ENCODE results near the gene PIGT.

Gene PIGT

GRCh38 chr20:45408646-45409213 is 7.2 kb upstream of the PIGT start:
- peak; percentile 34 for DNase-seq (ENCODE audit: low spot score)
- TF ChIP-seq, protein P1, sequence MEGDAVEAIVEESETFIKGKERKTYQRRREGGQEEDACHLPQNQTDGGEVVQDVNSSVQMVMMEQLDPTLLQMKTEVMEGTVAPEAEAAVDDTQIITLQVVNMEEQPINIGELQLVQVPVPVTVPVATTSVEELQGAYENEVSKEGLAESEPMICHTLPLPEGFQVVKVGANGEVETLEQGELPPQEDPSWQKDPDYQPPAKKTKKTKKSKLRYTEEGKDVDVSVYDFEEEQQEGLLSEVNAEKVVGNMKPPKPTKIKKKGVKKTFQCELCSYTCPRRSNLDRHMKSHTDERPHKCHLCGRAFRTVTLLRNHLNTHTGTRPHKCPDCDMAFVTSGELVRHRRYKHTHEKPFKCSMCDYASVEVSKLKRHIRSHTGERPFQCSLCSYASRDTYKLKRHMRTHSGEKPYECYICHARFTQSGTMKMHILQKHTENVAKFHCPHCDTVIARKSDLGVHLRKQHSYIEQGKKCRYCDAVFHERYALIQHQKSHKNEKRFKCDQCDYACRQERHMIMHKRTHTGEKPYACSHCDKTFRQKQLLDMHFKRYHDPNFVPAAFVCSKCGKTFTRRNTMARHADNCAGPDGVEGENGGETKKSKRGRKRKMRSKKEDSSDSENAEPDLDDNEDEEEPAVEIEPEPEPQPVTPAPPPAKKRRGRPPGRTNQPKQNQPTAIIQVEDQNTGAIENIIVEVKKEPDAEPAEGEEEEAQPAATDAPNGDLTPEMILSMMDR (IDR thresholded peaks at IDR 0.05; ENCODE audit: extremely low read depth, missing control alignments), result no peak

DNA sequence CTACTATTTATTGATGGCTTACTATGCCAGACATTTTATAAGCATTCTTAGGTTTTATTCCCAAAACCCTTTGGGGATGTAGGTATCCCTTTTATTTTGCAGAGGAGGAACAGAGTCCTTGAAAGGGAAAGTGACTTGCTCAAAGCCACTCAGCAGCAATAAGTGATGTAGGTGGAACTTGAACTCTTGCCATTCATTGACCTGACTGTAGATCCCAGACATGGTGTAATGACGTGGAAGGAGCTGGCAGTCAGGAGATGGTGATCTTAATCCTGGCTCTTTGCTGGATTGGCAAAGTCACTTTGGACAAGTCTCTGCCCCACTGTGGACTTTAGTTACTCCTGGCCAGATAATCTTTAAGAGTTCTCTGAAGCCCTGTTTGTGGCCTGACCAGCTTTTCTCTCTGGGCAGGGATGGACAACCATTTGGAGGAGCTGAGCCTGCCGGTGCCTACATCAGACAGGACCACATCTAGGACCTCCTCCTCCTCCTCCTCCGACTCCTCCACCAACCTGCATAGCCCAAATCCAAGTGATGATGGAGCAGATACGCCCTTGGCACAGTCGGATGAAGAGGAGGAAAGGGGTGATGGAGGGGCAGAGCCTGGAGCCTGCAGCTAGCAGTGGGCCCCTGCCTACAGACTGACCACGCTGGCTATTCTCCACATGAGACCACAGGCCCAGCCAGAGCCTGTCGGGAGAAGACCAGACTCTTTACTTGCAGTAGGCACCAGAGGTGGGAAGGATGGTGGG is 6.2 kb upstream of the PIGT start:
- TF ChIP-seq, protein P1 (IDR thresholded peaks at IDR 0.05; ENCODE audit: extremely low read depth, missing control alignments), result no peak
- no peak for DNase-seq (ENCODE audit: low spot score)

DNA sequence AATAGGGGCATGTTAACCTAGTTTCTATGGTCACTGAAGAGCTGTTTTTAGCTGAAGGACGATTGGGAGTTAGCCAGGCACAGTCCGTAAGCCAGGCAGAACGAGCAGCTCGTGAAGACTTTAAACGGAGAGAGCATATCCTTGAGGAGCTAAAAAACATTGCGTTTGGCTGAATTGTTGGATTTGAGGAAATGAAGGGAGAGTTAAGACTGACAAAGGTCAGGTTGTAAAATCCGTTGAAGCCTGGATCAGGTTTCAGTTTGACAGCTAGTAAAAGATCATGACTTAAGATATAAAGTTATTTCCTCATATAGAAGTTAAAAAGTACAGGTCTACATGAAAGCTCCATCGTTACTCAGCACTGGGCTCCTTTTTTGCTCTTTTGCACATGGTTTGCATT is 5.1 kb upstream of the PIGT start:
- DNase-seq (ENCODE audit: low spot score), result no peak
- TF ChIP-seq, protein P1 (IDR thresholded peaks at IDR 0.05; ENCODE audit: extremely low read depth, missing control alignments), result no peak

DNA sequence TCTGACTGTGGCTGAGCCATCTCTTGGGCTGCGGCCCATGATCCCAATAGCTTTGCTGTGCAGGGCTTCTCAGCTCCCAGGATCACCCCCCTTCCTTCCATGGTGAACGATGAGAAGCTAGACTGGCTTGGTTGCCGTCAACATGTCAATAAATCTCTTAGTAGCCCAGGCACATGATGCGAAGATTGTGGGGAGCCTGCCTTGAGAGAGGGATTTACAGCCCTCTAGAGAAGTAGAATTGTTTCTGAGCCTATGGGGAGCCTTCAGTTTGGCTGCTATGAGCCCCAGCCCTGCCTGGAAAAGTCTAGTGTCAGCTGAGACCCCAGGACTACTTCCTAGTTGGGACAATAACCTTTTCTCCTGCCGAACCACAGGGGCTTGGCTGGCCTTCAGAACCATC is 3.3 kb upstream of the PIGT start:
- TF ChIP-seq, protein P1 (IDR thresholded peaks at IDR 0.05; ENCODE audit: extremely low read depth, missing control alignments), result no peak
- no peak for DNase-seq (ENCODE audit: low spot score)

GRCh38 chr20:45413479-45413878 is 2.5 kb upstream of the PIGT start:
- DNase-seq (ENCODE audit: low spot score), result no peak
- TF ChIP-seq, protein P1 (IDR thresholded peaks at IDR 0.05; ENCODE audit: extremely low read depth, missing control alignments), result no peak

DNA sequence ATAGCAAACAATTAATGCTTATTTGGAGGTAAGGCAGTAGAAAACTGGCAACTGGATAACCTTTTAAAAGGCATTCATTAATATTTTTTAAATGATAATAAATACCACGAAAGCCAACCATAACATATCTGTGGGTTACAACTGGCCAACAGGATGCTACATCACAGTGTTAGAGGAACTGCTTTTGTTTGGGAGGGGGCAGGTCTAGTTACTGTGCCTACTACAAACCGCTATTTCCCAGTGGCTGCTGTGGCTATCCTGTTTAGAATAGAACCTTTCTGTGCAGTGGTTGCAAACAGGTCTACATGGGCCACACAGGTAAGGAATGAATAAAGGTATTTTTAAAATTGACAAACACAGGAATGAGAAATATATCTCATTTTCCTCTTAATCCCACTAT is 976 bp downstream of the PIGT start:
- DNase-seq (ENCODE audit: low spot score), result no peak
- TF ChIP-seq, protein P1 (IDR thresholded peaks at IDR 0.05; ENCODE audit: extremely low read depth, missing control alignments), result no peak

GRCh38 chr20:45419188-45420091 is 3.5 kb downstream of the PIGT start:
- TF ChIP-seq, protein P1 (IDR thresholded peaks at IDR 0.05; ENCODE audit: extremely low read depth, missing control alignments), result no peak
- DNase-seq (ENCODE audit: low spot score), result no peak

All from GM20000 (cell line).